Measurements from ENCODE around the gene PGGHG.
"Not testable (repeated sequence)": the region's sequence is repeated elsewhere in the genome, so short reads cannot be mapped to it uniquely, and the experiment has no call there.

The PGGHG gene

GRCh38 chr11:330307-330693 is 41.4 kb downstream of the PGGHG start:
- no peak for DNase-seq (ENCODE audit: low read depth)

GRCh38 chr11:330694-331357 is 41.9 kb downstream of the PGGHG start:
- DNase-seq (ENCODE audit: low read depth): no peak

GRCh38 chr11:331358-332060 is 42.6 kb downstream of the PGGHG start:
- no peak for DNase-seq (ENCODE audit: low read depth)

GRCh38 chr11:332651-333480 is 43.9 kb downstream of the PGGHG start:
- no peak for DNase-seq (ENCODE audit: low read depth)

GRCh38 chr11:333616-334263 is 44.8 kb downstream of the PGGHG start:
- DNase-seq (ENCODE audit: low read depth): not testable (repeated sequence)

- DNase-seq (ENCODE audit: low read depth): no peak
These were observed 45.5 kb downstream of the PGGHG start for GRCh38 chr11:334264-334994.

- no peak for DNase-seq (ENCODE audit: low read depth)
These were observed 47.1 kb downstream of the PGGHG start for GRCh38 chr11:335779-336658.

GRCh38 chr11:336659-337198 is 47.8 kb downstream of the PGGHG start:
- DNase-seq (ENCODE audit: low read depth): no peak

GRCh38 chr11:337711-338110 is 48.8 kb downstream of the PGGHG start:
- no peak for DNase-seq (ENCODE audit: low read depth)

- no peak for DNase-seq (ENCODE audit: low read depth)
These were observed 51.0 kb downstream of the PGGHG start for GRCh38 chr11:339963-340362.

- no peak for DNase-seq (ENCODE audit: low read depth)
These were observed 51.9 kb downstream of the PGGHG start for GRCh38 chr11:340539-341512.

- no peak for DNase-seq (ENCODE audit: low read depth)
These were observed 53.4 kb downstream of the PGGHG start for GRCh38 chr11:342328-342727.

- no peak for DNase-seq (ENCODE audit: low read depth)
These were observed 56.1 kb downstream of the PGGHG start for GRCh38 chr11:344836-345578.

All from GM04504 (cell line).